Neural cell (in vitro differentiated cells): ENCODE data around the gene SRSF1. TPM values are rescaled to one million over a fixed set of nuclear protein-coding genes. Genes with fewer than 3 reads are reported as not detected.
"Not testable (repeated sequence)": the region's sequence is repeated elsewhere in the genome, so short reads cannot be mapped to it uniquely, and the experiment has no call there.

Experiments used
- H2AFZ ChIP-seq: fragments of 200-600, 300-800 bp; sonication (generic), shearing (Covaris generic); 2 replicates; pipeline ENCODE4 v1.6.0; 2014; ENCODE audit warnings: low read depth, mild to moderate bottlenecking, antibody characterized with exemption, low read length, moderate library complexity
- H3F3A ChIP-seq: fragments of 200-600 bp; shearing (Covaris generic); 2 replicates; pipeline ENCODE4 v1.6.1; 2016; ENCODE audit warnings: mild to moderate bottlenecking, moderate library complexity, mixed read lengths, antibody characterized with exemption, low read length; ENCODE audit not compliant: insufficient read depth, poor library complexity, severe bottlenecking
- H3K27ac ChIP-seq: fragments of 200-600, 300-800 bp; sonication (generic), shearing (Covaris generic); 2 replicates; pipeline ENCODE4 v1.5.1; 2014; ENCODE audit warnings: mild to moderate bottlenecking, low read length, moderate library complexity
- H3K27me3 ChIP-seq: fragments of 300-800, 200-600 bp; sonication (generic), shearing (Covaris generic); 2 replicates; pipeline ENCODE4 v1.6.0; 2014; ENCODE audit warnings: mild to moderate bottlenecking, low read depth, low read length, moderate library complexity; ENCODE audit not compliant: insufficient read depth
- H3K36me3 ChIP-seq: fragments of 300-800, 200-600 bp; sonication (generic), shearing (Covaris generic); 2 replicates; pipeline ENCODE4 v1.5.1; 2014; ENCODE audit warnings: mild to moderate bottlenecking, antibody characterized with exemption, low read length, moderate library complexity; ENCODE audit not compliant: insufficient read depth
- H3K4me2 ChIP-seq: fragments of 300-800, 200-600 bp; sonication (generic), shearing (Covaris generic); 2 replicates; pipeline ENCODE4 v1.6.0; 2014; ENCODE audit warnings: mild to moderate bottlenecking, low read length
- H3K4me3 ChIP-seq: fragments of 300-800, 200-600 bp; sonication (generic), shearing (Covaris generic); 2 replicates; pipeline ENCODE4 v1.5.1; 2014; ENCODE audit warnings: mild to moderate bottlenecking, low read length, moderate library complexity
- H3K79me2 ChIP-seq: fragments of 200-600 bp; shearing (Covaris generic); replicated peaks from 2 replicates; pipeline ENCODE4 v1.6.0; 2014; ENCODE audit warnings: mild to moderate bottlenecking, low read length, moderate library complexity; ENCODE audit not compliant: insufficient read depth
- H3K9ac ChIP-seq: fragments of 300-800, 200-600 bp; sonication (generic), shearing (Covaris generic); 2 replicates; pipeline ENCODE4 v1.6.1; 2016; ENCODE audit warnings: mild to moderate bottlenecking, low read length, mixed read lengths
- H3K9me2 ChIP-seq: fragments of 200-600 bp; shearing (Covaris generic); 2 replicates; pipeline ENCODE4 v1.6.1; 2016; ENCODE audit warnings: mild to moderate bottlenecking, low read length, mixed read lengths; ENCODE audit not compliant: insufficient read depth
- H3K9me3 ChIP-seq: fragments of 200-600, 300-800 bp; sonication (generic), shearing (Covaris generic); 2 replicates; pipeline ENCODE4 v1.6.1; 2016; ENCODE audit warnings: mild to moderate bottlenecking, mixed run types, low read length, moderate library complexity, mixed read lengths
- H4K20me1 ChIP-seq: fragments of 200-600 bp; shearing (Covaris generic); 2 replicates; pipeline ENCODE4 v1.6.1; 2016; ENCODE audit warnings: mild to moderate bottlenecking, mixed run types; ENCODE audit not compliant: insufficient read depth
- CTCF ChIP-seq: fragments of 450-650 bp; IDR thresholded peaks from 2 replicates; pipeline ENCODE4 v1.5.1; 2014; ENCODE audit warnings: antibody characterized with exemption, mild to moderate bottlenecking, moderate library complexity; ENCODE audit not compliant: poor library complexity, severe bottlenecking
- EP300 ChIP-seq: fragments of 450-650 bp; conservative IDR thresholded peaks from 2 replicates; pipeline ENCODE4 v1.6.1; 2014; ENCODE audit warnings: antibody characterized with exemption, mild to moderate bottlenecking, moderate library complexity; ENCODE audit not compliant: poor library complexity, severe bottlenecking
- EZH2 ChIP-seq: fragments of 200-600, 300-800 bp; shearing (Covaris generic), sonication (generic); IDR thresholded peaks from 2 replicates; pipeline ENCODE4 v1.6.1; 2014; ENCODE audit warnings: antibody characterized with exemption, low read length, borderline replicate concordance, mild to moderate bottlenecking; ENCODE audit not compliant: insufficient read depth, poor library complexity, severe bottlenecking
- MXI1 ChIP-seq: fragments of 450-650 bp; conservative IDR thresholded peaks from 2 replicates; pipeline ENCODE4 v1.6.1; 2014; ENCODE audit warnings: antibody characterized with exemption, mild to moderate bottlenecking; ENCODE audit not compliant: poor library complexity, severe bottlenecking
- POLR2AphosphoS5 ChIP-seq: IDR thresholded peaks from 2 replicates; pipeline ENCODE4 v1.6.1; 2012
- RAD21 ChIP-seq: fragments of 450-650 bp; conservative IDR thresholded peaks from 2 replicates; pipeline ENCODE4 v1.6.1; 2014; ENCODE audit warnings: antibody characterized with exemption, mild to moderate bottlenecking, moderate library complexity
- REST ChIP-seq: IDR thresholded peaks from 2 replicates; pipeline ENCODE4 v1.6.1; 2012; ENCODE audit warnings: borderline replicate concordance
- SMC3 ChIP-seq: fragments of 450-650 bp; conservative IDR thresholded peaks from 2 replicates; pipeline ENCODE4 v1.6.1; 2014; ENCODE audit warnings: antibody characterized with exemption, mild to moderate bottlenecking, moderate library complexity; ENCODE audit not compliant: poor library complexity
- TAF1 ChIP-seq: IDR thresholded peaks from 2 replicates; pipeline ENCODE4 v1.6.1; 2012; ENCODE audit warnings: low read depth
- polyA plus RNA-seq: library from polyadenylated mRNA; depleted of rRNA; stranded (reverse); fragments of >200 nt; gene quantifications from 2 replicates; pipeline ENCODE4 v1.2.3, GENCODE V29; 2014

Gene SRSF1
- polyA plus RNA-seq, 1 donor from 2014 or later = 380 TPM

- TF ChIP-seq TAF1 (no peak), CTCF (no peak), POLR2AphosphoS5 (no peak), RAD21 (no peak), SMC3 (no peak), EP300 (no peak), REST (no peak), MXI1 (no peak), EZH2 (no peak)
- Histone ChIP-seq H2AFZ (no peak overlapping the region), H4K20me1 (no peaks in the 10 kb centered on the region), H3K4me3 (no peak overlapping the region), H3F3A (no peaks in the 10 kb centered on the region), H3K9ac (no peak overlapping the region), H3K27me3 (no peaks in the 10 kb centered on the region), H3K27ac (no peak overlapping the region), H3K79me2 (no peaks in the 10 kb centered on the region), H3K9me2 (no peaks in the 10 kb centered on the region), H3K9me3 (no peaks in the 10 kb centered on the region), H3K4me2 (no peak overlapping the region), H3K36me3 (no peaks in the 10 kb centered on the region)
Observed at GRCh38 chr17:57962279-57963148, 44.5 kb downstream of the SRSF1 start.

- no peak overlapping the region for H2AFZ ChIP-seq
- H3K79me2 ChIP-seq = peaks cover 8% of the 10 kb centered on the region
- no peaks in the 10 kb centered on the region for H3K36me3 ChIP-seq
- no peak overlapping the region for H3K4me3 ChIP-seq
- H4K20me1 ChIP-seq = no peaks in the 10 kb centered on the region
- no peaks in the 10 kb centered on the region for H3K9me2 ChIP-seq
- H3K9me3 ChIP-seq = no peaks in the 10 kb centered on the region
- TF ChIP-seq EZH2 (no peak), SMC3 (no peak), EP300 (no peak), CTCF (no peak), REST (no peak), MXI1 (no peak), POLR2AphosphoS5 (no peak), TAF1 (no peak), RAD21 (no peak)
- no peaks in the 10 kb centered on the region for H3K27me3 ChIP-seq
- no peak overlapping the region for H3K27ac ChIP-seq
- H3F3A ChIP-seq = no peaks in the 10 kb centered on the region
- no peak overlapping the region for H3K9ac ChIP-seq
- no peak overlapping the region for H3K4me2 ChIP-seq
Observed at GRCh38 chr17:57959929-57960328, 47.1 kb downstream of the SRSF1 start.

- not testable (repeated sequence) for H3K9me2 ChIP-seq, H3K27ac ChIP-seq, H3K9ac ChIP-seq, H3K4me3 ChIP-seq, H3K36me3 ChIP-seq, H2AFZ ChIP-seq, H3F3A ChIP-seq, H3K4me2 ChIP-seq, H3K27me3 ChIP-seq, H3K9me3 ChIP-seq, H4K20me1 ChIP-seq
- H3K79me2 ChIP-seq = peaks cover 17% of the 10 kb centered on the region
Observed at GRCh38 chr17:57958391-57958790, 48.7 kb downstream of the SRSF1 start.
